Kidney (tissue), 14 donors: ENCODE results near the gene LYRM1. TPM values are rescaled to one million over a fixed set of nuclear protein-coding genes. Genes with fewer than 3 reads are reported as not detected.
A peak's percentile ranks its signal among the peaks of the same experiment; 100 is the strongest.

Experiments
- DNase-seq, 5 donors: peaks; one replicate each; pipeline ENCODE4 v3.0.0-alpha.2; 2013 to 2020
- FAIRE-seq: peaks from 2 replicates; lab custom pipeline; 2012; peaks lifted over from hg19 to GRCh38; lab: Jason Lieb, UNC
- H3K27ac ChIP-seq, 2 donors: one replicate each; pipeline ENCODE4 v1.7.0; 2013; ENCODE audit warnings: low read depth in 2 of 2, low read length in 2 of 2, inconsistent platforms in 1 of 2
- H3K27me3 ChIP-seq: one replicate; pipeline ENCODE4 v1.7.1; 2013; ENCODE audit warnings: low read length, inconsistent platforms; ENCODE audit not compliant: control insufficient read depth, insufficient read depth
- H3K36me3 ChIP-seq, 3 donors: one replicate each; pipeline versions ENCODE4 v1.7.0 to v1.7.1; 2013; ENCODE audit warnings: low read length in 3 of 3, control low read depth in 1 of 3, inconsistent platforms in 1 of 3; ENCODE audit not compliant: insufficient read depth in 3 of 3, control insufficient read depth in 2 of 3
- H3K4me1 ChIP-seq, 3 donors: one replicate each; pipeline versions ENCODE4 v1.7.0 to v1.7.1; 2013; ENCODE audit warnings: low read length in 3 of 3, inconsistent platforms in 1 of 3, low read depth in 1 of 3; ENCODE audit not compliant: control insufficient read depth in 2 of 3, insufficient read depth in 2 of 3
- H3K4me3 ChIP-seq, 3 donors: one replicate each; pipeline versions ENCODE4 v1.7.0 to v1.8.1; 2013; ENCODE audit warnings: low read length in 3 of 3, control low read depth in 1 of 3, inconsistent platforms in 1 of 3
- H3K9ac ChIP-seq, 3 donors: one replicate each; pipeline versions ENCODE4 v1.7.0 to v1.7.1; 2013; ENCODE audit warnings: low read length in 3 of 3, control low read depth in 1 of 3, inconsistent platforms in 1 of 3
- H3K9me3 ChIP-seq, 3 donors: one replicate each; pipeline versions ENCODE4 v1.7.0 to v1.7.1; 2013; ENCODE audit warnings: low read length in 3 of 3, control low read depth in 1 of 3, inconsistent platforms in 1 of 3; ENCODE audit not compliant: control insufficient read depth in 2 of 3, insufficient read depth in 1 of 3
- intact Hi-C: fragments of 100-400 bp; cut with DNase I; formaldehyde crosslinking; loops from one replicate; pipeline ENCODE4 v1.11.1; 2022
- polyA plus RNA-seq: library from polyadenylated mRNA; stranded (reverse); fragments of 350-450 nt; fragmentation: Illumina TruSeq; extraction: RNeasy Lipid Tissue Mini Kit (QIAGEN cat#74804); gene quantifications from one replicate; pipeline ENCODE4 v1.2.3, GENCODE V29; 2014; ENCODE audit warnings: low read depth, low replicate concordance; ENCODE audit not compliant: insufficient read depth
- total RNA-seq: library from RNA; stranded (reverse); fragmentation: NEBNext Ultra II Directional; extraction: Animal tissue kit (Norgen Biotek cat#: 25700); gene quantifications from one replicate; pipeline ENCODE4 v1.2.1, GENCODE V29; 2021
- TF ChIP-seq, protein P1 (sequence below): IDR thresholded peaks from 3 replicates; pipeline ENCODE4 v1.5.1; 2012; ENCODE audit warnings: mild to moderate bottlenecking, moderate library complexity, borderline replicate concordance; ENCODE audit not compliant: insufficient read depth; ENCODE audit errors: extremely low read depth
- donor health status: control.
- donor health status: control.
- donor health status: control.
- donor health status: control.
- donor health status: control.
- donor health status: DM: yes; HTN: yes; CAD: no.
- donor health status: Normal renal cell carcinoma (clear cell type).

The LYRM1 gene
- total and polyA plus RNA-seq, 2 donors from 2014 or later, result 31.7 to 61.5 TPM

DNA sequence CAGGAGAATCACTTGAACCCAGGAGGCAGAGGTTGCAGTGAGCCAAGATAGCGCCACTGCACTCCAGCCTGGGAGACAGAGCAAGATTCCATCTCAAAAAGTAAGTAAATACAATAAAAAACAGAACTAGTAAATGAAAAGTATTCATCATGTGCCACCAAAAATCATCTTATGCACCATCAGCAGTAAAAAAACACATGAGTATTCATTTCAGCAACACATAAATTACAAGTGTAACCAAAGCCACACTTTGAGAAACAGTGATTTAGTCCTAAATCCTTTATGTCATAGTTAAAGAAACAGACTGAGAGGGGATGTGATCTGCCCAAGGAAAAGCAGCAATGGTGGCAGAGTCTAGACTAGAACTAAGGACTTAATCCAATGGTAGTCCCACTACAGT is 13.4 kb upstream of the LYRM1 start:
- H3K27ac ChIP-seq, result no peak overlapping the region
- H3K4me3 ChIP-seq, result no peak overlapping the region
- no peaks in the 10 kb centered on the region for H3K27me3 ChIP-seq
- H3K36me3 ChIP-seq, result peaks cover 0 to 3% (median 0%) of the 10 kb centered on the region in 3 donors
- no peaks in the 10 kb centered on the region for H3K9me3 ChIP-seq
- TF ChIP-seq, protein P1, sequence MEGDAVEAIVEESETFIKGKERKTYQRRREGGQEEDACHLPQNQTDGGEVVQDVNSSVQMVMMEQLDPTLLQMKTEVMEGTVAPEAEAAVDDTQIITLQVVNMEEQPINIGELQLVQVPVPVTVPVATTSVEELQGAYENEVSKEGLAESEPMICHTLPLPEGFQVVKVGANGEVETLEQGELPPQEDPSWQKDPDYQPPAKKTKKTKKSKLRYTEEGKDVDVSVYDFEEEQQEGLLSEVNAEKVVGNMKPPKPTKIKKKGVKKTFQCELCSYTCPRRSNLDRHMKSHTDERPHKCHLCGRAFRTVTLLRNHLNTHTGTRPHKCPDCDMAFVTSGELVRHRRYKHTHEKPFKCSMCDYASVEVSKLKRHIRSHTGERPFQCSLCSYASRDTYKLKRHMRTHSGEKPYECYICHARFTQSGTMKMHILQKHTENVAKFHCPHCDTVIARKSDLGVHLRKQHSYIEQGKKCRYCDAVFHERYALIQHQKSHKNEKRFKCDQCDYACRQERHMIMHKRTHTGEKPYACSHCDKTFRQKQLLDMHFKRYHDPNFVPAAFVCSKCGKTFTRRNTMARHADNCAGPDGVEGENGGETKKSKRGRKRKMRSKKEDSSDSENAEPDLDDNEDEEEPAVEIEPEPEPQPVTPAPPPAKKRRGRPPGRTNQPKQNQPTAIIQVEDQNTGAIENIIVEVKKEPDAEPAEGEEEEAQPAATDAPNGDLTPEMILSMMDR, result no peak
- intact Hi-C loops, result no loop called here
- H3K4me1 ChIP-seq, result peaks cover 3 to 21% (median 13%) of the 10 kb centered on the region in 3 donors
- no peak for FAIRE-seq
- no peak overlapping the region for H3K9ac ChIP-seq
- DNase-seq, result no peak

DNA sequence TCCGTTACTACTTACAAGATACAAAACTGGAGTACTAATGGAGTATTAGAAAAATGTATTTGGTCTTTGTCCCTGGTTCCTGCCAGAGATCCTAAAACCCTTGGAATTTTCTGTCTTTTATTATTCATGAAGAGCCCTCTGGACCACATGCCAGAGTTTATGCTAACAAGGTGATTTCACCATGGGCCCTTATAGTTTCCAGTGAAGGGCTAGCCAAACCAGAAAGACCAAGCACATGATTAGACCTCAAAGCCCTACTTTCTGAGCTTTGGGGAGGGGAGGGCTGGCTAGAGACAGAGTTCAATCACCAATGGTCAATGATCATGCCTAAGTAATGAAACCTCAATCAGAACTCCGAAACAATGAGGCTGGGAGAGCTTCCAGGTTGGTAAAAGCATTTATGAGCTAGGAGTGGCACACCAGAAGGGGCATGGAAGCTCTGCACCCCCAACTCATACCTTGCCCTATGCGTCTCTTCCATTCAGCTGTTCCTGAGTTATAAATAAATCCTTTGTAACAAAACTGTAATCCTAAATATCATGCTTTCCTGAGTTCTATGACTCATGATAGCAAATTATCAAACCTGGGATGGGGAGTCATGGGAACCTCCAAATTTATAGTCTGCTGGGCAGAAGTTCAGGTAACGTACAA is 10.8 kb upstream of the LYRM1 start:
- peaks cover 0 to 9% (median 8%) of the 10 kb centered on the region in 3 donors for H3K4me1 ChIP-seq
- no peak overlapping the region for H3K4me3 ChIP-seq
- TF ChIP-seq, protein P1, result no peak
- H3K27ac ChIP-seq, result peak overlapping the region in 1 of 2 donors; percentile 9
- FAIRE-seq, result no peak
- no peaks in the 10 kb centered on the region for H3K9me3 ChIP-seq
- DNase-seq, result no peak
- H3K27me3 ChIP-seq, result no peaks in the 10 kb centered on the region
- H3K36me3 ChIP-seq, result peaks cover 0 to 3% (median 0%) of the 10 kb centered on the region in 3 donors
- intact Hi-C loops, result no loop called here
- no peak overlapping the region for H3K9ac ChIP-seq

DNA sequence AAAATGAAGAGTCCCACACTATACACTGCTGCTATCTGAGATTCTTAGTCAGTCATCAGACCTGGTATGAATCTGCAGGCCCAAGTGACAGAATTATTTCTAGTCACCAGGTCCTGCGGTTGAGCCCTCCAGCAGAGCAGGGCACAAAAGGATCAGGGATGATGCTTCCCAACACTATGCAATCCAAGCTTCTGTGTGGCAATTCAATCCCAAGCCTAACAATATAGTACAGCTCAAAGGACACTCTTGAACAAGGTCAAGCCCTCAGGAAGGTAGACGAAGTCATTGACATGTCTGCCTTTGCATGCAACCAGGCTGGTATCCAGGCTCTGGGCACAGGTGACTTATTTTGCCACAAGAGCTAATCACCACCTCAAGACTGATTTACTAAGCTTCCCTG is 6.2 kb upstream of the LYRM1 start:
- no peak overlapping the region for H3K27ac ChIP-seq
- peaks cover 0 to 3% (median 2%) of the 10 kb centered on the region in 3 donors for H3K36me3 ChIP-seq
- intact Hi-C loops, result no loop called here
- no peaks in the 10 kb centered on the region for H3K27me3 ChIP-seq
- no peaks in the 10 kb centered on the region for H3K9me3 ChIP-seq
- H3K9ac ChIP-seq, result no peak overlapping the region
- DNase-seq (no peak), FAIRE-seq (no peak)
- H3K4me1 ChIP-seq, result peaks cover 0 to 19% (median 5%) of the 10 kb centered on the region in 3 donors
- TF ChIP-seq, protein P1, result no peak
- no peak overlapping the region for H3K4me3 ChIP-seq
